GM19468 (cell line): ENCODE data around the gene CD9.
"Not testable (repeated sequence)": the region's sequence is repeated elsewhere in the genome, so short reads cannot be mapped to it uniquely, and the experiment has no call there.

ENCODE experiments used
- ATAC-seq: cut with Tn5 transposase; IDR thresholded peaks from one replicate; pipeline ENCODE4 v1.9.1; 2021; ENCODE audit warnings: mild to moderate bottlenecking, moderate library complexity, moderate number of reproducible peaks; ENCODE audit not compliant: unreplicated experiment; ENCODE audit errors: extremely low read depth

Gene CD9

DNA sequence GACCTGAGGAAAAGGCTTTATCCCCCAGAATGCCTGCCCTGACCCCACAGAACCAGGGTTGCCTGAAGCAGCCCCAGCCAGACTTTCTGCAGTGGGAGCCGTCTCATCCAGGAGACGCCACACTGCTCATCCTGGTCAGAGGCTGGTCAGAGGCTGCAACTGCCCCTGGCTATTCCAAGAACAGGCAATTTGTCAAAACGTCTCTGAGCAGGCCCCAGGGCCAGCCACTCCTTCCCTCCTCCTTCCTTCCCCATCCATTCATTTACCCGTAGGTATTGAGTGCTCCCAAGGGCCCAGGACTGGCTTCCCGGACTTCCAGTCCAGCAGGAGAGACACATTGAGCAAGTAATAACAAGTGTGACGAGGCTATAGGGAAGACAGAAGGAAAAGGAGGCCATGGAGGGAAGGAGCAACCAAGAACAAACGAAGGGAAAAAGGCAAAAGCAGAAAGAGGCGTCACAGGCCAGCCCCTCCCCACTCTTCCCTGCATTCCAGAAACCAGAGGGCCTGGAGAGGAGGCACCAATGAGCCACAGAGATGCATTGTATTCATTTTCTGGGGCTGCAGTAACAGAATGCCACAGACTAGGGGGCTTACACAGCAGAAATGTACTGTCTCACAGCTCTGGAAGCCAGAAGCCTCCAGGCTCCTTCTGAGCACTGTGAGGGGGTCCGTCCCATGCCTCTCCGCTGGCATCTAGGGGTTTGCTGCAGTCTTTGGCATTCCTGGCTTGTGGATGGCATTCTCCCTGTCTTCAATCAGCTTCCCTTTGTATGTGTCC is 21.0 kb upstream of the CD9 start:
- ATAC-seq: no peak

GRCh38 chr12:6180268-6181051 is 19.7 kb upstream of the CD9 start:
- no peak for ATAC-seq

- no peak for ATAC-seq
Measured at GRCh38 chr12:6181166-6181565, 19.0 kb upstream of the CD9 start.

- ATAC-seq: no peak
Measured at GRCh38 chr12:6181583-6182278, 18.5 kb upstream of the CD9 start.

DNA sequence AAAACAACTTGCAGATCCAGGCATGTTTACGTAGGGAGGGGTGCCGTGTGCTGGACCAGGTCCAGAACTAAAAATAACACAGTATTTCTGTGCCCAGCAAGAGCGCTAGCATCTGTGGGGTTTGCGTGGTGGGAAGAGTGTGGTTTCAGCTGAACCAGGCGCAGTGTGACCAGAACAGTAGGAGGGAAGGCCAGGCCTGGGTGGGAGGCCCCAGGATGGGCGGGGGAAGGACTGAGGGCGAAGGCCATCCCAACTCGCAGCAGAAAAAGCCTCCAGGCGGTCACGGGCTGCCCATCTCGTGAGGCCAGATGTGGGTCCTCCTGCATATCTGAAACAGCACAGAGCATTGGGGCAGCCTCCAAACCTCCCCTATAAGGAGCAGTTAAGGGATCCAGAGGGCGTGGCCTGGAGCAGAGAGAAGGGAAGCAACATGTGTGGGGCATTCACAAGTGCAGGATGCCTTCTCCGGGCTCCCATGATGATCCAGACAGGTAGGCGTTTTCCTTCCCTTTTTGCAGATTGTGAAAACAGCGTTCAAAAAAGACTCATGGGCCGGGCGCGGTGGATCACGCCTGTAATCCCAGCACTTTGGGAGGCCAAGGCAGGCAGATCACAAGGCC is 17.8 kb upstream of the CD9 start:
- no peak for ATAC-seq

- ATAC-seq: no peak
Measured at GRCh38 chr12:6183689-6184428, 16.3 kb upstream of the CD9 start.

DNA sequence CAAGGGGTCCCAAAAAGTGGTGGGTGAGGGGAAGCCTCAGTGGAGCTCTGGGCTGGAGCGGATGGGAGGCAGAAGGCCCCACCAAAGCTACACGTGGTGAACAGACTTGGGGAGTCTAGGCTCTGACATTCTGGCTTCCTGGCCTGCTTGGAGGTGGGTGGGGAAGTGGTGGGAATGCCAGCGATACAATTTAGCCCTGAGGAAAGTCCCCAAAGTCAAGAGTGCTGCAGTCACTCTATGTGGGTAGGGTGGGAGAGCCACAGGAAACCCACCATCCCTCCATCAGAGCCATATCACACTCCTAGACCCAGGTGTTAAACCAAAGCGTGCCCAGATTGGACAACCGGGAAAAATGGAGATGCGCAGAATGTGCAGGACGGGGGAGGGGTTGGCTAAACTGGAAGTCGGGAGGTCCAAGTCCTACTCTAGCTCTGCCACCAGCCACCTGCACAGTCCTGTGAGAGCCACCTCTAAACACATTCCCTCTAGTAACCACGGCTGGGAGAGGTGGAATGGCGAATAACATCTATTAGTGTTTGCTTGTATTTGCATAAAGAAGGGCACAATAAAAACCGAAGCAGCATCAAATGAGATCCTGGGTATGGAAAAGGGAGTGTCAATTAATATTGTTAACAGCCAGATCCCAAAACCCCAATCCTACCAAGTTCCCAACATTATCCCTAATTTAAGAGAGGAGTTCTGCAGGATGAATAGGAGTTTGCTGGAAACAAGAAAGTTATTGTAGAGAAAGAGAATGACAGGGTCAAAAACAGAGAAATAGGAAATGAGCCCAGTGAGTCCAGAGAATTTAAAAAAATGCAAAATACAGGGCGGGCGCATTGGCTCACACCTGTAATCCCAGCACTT is 14.0 kb upstream of the CD9 start:
- ATAC-seq: no peak

- no peak for ATAC-seq
Measured at GRCh38 chr12:6187948-6188793, 12.0 kb upstream of the CD9 start.

DNA sequence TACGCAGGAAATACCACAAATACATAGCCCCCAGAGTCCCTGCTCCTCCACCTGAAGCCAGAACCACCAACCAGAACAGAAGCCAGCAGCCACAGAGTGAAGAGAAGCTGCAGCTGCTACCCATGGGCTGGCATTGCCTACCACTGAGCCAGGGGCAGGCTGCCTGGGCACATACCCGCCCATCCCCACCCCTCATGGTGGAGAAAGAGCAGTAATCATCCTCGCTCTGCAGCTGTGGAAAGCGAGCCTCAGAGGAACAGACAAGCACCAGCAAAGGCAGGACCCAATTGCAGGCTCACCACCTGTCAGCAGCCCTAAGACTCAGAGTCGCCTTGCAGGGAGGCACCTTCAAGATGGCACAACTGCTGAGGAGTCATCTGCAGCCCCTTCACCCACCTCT is 11.2 kb upstream of the CD9 start:
- ATAC-seq: no peak

GRCh38 chr12:6189952-6190598 is 10.1 kb upstream of the CD9 start:
- not testable (repeated sequence) for ATAC-seq

DNA sequence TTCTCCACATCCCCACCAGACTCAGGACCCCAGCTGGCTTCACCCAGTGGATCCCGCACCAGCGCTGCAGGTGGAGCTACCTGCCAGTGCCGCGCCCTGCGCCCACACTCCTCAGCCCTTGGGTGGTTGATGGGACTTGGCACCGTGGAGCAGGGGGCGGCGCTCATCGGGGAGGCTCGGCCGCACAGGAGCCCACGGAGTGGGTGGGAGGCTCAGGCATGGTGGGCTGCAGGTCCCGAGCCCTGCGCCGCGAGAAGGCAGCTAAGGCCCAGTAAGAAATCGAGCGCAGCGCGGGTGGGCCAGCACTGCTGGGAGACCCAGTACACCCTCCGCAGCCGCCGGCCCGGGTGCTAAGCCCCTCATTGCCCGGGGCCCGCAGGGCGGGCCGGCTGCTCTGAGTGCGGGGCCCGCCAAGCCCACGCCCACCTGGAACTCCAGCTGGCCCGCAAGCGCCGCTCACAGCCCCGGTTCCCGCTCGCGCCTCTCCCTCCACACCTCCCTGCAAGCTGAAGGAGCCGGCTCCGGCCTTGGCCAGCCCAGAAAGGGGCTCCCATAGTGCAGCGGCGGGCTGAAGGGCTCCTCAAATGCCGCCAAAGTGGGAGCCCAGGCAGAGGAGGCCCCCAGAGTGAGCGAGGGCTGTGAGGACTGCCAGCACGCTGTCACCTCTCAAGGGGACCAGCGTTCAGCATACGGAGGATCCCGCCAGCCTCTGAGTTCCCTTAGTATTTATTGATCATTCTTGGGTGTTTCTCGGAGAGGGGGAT is 9.3 kb upstream of the CD9 start:
- ATAC-seq: not testable (repeated sequence)

- no peak for ATAC-seq
Measured at GRCh38 chr12:6192604-6193380, 7.4 kb upstream of the CD9 start.

- ATAC-seq: no peak
Measured at GRCh38 chr12:6193853-6194815, 6.1 kb upstream of the CD9 start.

- ATAC-seq: no peak
Measured at GRCh38 chr12:6195665-6196535, 4.3 kb upstream of the CD9 start.
